Vagina (tissue), 2 donors: Measurements from ENCODE around the gene SLC44A3. TPM values are rescaled to one million over a fixed set of nuclear protein-coding genes. Genes with fewer than 3 reads are reported as not detected.

Experiments used
- DNase-seq, 2 donors: peaks; one replicate each; pipeline ENCODE4 v3.0.0-alpha.2; 2017; ENCODE audit errors: extremely low spot score in 2 of 2
- H3K27ac ChIP-seq: fragments of 200-600 bp; sonication (generic); one replicate; pipeline ENCODE4 v1.5.1; 2019
- H3K27me3 ChIP-seq: fragments of 200-600 bp; sonication (generic); one replicate; pipeline ENCODE4 v1.5.1; 2019
- H3K36me3 ChIP-seq, 2 donors: fragments of 200-600 bp; sonication (generic); one replicate each; pipeline ENCODE4 v1.5.1; 2017 to 2019
- H3K4me1 ChIP-seq: fragments of 200-600 bp; sonication (generic); one replicate; pipeline ENCODE4 v1.5.1; 2019
- H3K4me3 ChIP-seq, 2 donors: fragments of 200-600 bp; sonication (generic); 1 replicate in 1 of 2; 2 replicates in 1 of 2; pipeline ENCODE4 v1.5.1; 2016 to 2019
- H3K9me3 ChIP-seq: fragments of 200-600 bp; sonication (generic); one replicate; pipeline ENCODE4 v1.5.1; 2019
- POLR2A ChIP-seq, 2 donors: fragments of 450-650 bp; IDR thresholded peaks; one replicate each; pipeline ENCODE4 v1.6.1; 2017; ENCODE audit warnings: antibody characterized with exemption in 2 of 2, mild to moderate bottlenecking in 2 of 2, moderate library complexity in 2 of 2
- POLR2AphosphoS5 ChIP-seq, 2 donors: sonication (generic); formaldehyde crosslinking; IDR thresholded peaks; one replicate each; pipeline ENCODE4 v1.9.0; 2017; ENCODE audit warnings: antibody characterized with exemption in 2 of 2, mild to moderate bottlenecking in 2 of 2, low read depth in 1 of 2; ENCODE audit not compliant: insufficient read depth in 1 of 2
- intact Hi-C: fragments of 100-400 bp; cut with DNase I; formaldehyde crosslinking; loops from one replicate; pipeline ENCODE4 v1.15.1; 2023
- total RNA-seq: library from RNA; depleted of rRNA; stranded (reverse); fragments of >200 nt; gene quantifications from one replicate; pipeline ENCODE4 v1.2.3, GENCODE V29; 2016
- TF ChIP-seq, protein P1 (sequence below), 3 experiments: fragments of 450-650 bp in 2 of 3; fragments of 200-600 bp in 1 of 3; sonication (generic) in 1 of 3; IDR thresholded peaks; one replicate each; pipeline ENCODE4 v1.5.1; 2017 to 2019; ENCODE audit warnings: antibody characterized with exemption in 3 of 3, mild to moderate bottlenecking in 2 of 3, moderate library complexity in 2 of 3

The SLC44A3 gene
- total RNA-seq, 1 donor from 2014 or later = 6.6 TPM

DNA sequence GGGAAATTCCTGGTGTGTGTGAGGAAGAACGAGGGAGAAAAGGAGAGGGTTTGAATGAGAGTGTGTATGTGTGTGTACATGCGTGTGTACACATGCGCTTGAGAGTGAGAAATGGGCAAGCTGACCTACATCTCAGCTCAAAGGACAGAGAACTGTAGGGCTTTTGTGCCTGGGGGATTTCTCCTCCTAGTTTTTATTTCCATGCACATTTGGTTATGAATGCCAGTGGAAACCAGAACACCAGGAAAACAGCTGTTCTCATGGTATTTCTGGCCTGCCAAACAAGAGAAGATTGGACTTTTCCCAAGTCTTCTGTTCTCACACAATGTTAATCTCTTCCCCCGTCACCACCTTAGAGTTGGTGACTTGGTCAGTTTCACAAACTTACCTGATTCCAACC, 45.2 kb downstream of the SLC44A3 start:
- TF ChIP-seq, protein P1, sequence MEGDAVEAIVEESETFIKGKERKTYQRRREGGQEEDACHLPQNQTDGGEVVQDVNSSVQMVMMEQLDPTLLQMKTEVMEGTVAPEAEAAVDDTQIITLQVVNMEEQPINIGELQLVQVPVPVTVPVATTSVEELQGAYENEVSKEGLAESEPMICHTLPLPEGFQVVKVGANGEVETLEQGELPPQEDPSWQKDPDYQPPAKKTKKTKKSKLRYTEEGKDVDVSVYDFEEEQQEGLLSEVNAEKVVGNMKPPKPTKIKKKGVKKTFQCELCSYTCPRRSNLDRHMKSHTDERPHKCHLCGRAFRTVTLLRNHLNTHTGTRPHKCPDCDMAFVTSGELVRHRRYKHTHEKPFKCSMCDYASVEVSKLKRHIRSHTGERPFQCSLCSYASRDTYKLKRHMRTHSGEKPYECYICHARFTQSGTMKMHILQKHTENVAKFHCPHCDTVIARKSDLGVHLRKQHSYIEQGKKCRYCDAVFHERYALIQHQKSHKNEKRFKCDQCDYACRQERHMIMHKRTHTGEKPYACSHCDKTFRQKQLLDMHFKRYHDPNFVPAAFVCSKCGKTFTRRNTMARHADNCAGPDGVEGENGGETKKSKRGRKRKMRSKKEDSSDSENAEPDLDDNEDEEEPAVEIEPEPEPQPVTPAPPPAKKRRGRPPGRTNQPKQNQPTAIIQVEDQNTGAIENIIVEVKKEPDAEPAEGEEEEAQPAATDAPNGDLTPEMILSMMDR (IDR thresholded peaks at IDR 0.05) = no peak
- TF ChIP-seq POLR2A (IDR thresholded peaks at IDR 0.05) (no peak), POLR2AphosphoS5 (IDR thresholded peaks at IDR 0.05; ENCODE audit: insufficient read depth in 1 of 2, low read depth in 1 of 2) (no peak)
- no peak for DNase-seq
- intact Hi-C loops = no loop called here
- Histone ChIP-seq H3K4me3 (peak overlapping the region in 1 of 2 donors; percentile 10), H3K27me3 (no peaks in the 10 kb centered on the region), H3K9me3 (no peaks in the 10 kb centered on the region), H3K27ac (peak overlapping the region; percentile 97), H3K36me3 (no peaks in the 10 kb centered on the region), H3K4me1 (peaks cover 64% of the 10 kb centered on the region)

DNA sequence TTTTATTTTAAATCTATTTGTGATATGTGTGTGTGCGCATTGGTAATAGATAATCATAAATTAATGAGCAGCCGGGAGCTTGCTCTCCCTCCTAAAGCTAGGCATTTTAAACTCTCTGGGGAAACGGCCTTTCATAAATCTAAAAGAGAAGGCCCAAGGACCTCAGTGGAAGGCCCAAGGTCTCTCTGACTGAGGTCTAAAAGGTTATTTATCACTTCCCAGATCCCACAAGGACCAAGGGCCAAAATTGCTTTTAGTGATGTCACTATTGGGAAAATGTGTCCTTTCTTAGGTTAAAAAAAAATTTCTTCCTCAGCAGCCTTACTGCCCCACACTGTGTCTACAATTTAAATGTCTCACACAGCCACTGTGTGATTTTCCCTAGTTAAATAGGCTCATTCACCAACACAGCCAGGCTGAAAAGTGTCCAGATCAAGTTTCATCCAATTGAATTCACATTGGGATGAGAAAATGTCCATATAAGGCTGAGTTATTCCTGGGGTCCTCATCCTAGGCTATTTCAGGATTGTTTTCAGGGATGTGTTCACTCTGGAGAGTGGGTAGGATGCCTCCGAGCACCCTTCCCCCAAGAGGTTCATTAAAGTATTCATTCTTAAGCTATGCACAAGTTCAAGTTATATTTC, 46.1 kb downstream of the SLC44A3 start:
- peak overlapping the region; percentile 97 for H3K27ac ChIP-seq
- H3K36me3 ChIP-seq = no peaks in the 10 kb centered on the region
- TF ChIP-seq POLR2AphosphoS5 (IDR thresholded peaks at IDR 0.05; ENCODE audit: insufficient read depth in 1 of 2, low read depth in 1 of 2) (no peak), POLR2A (IDR thresholded peaks at IDR 0.05) (no peak)
- TF ChIP-seq, protein P1 (IDR thresholded peaks at IDR 0.05) = no peak
- intact Hi-C loops = no loop called here
- DNase-seq = no peak
- no peaks in the 10 kb centered on the region for H3K9me3 ChIP-seq
- no peaks in the 10 kb centered on the region for H3K27me3 ChIP-seq
- H3K4me3 ChIP-seq = no peak overlapping the region
- H3K4me1 ChIP-seq = peaks cover 54% of the 10 kb centered on the region

DNA sequence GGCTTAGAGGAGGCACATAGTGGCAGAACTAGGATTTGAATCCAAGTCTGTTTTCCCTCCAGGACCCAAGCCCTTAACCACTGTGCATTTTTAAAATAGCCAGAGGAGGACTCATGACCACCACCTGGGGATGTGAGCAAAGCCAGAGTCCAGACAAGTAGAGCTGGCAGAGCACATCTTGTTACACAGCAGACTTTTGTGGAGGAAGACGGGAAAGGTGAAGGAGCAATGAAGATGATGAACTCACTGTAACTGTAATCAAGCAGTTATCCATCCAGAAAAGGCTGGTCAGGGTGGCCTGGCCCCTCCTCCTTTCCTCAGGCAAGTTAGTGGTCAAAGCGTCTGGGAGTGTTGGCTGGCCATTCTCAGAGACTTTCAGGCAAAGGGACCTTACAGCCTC, 50.9 kb downstream of the SLC44A3 start:
- H3K9me3 ChIP-seq = no peaks in the 10 kb centered on the region
- no peak for TF ChIP-seq POLR2A (IDR thresholded peaks at IDR 0.05)
- TF ChIP-seq, protein P1 (IDR thresholded peaks at IDR 0.05) = no peak
- no peak for TF ChIP-seq POLR2AphosphoS5 (IDR thresholded peaks at IDR 0.05; ENCODE audit: insufficient read depth in 1 of 2, low read depth in 1 of 2)
- no peak for DNase-seq
- no peaks in the 10 kb centered on the region for H3K36me3 ChIP-seq
- H3K27ac ChIP-seq = no peak overlapping the region
- no peaks in the 10 kb centered on the region for H3K27me3 ChIP-seq
- no peak overlapping the region for H3K4me3 ChIP-seq
- peaks cover 44% of the 10 kb centered on the region for H3K4me1 ChIP-seq
- intact Hi-C loops = no loop called here

DNA sequence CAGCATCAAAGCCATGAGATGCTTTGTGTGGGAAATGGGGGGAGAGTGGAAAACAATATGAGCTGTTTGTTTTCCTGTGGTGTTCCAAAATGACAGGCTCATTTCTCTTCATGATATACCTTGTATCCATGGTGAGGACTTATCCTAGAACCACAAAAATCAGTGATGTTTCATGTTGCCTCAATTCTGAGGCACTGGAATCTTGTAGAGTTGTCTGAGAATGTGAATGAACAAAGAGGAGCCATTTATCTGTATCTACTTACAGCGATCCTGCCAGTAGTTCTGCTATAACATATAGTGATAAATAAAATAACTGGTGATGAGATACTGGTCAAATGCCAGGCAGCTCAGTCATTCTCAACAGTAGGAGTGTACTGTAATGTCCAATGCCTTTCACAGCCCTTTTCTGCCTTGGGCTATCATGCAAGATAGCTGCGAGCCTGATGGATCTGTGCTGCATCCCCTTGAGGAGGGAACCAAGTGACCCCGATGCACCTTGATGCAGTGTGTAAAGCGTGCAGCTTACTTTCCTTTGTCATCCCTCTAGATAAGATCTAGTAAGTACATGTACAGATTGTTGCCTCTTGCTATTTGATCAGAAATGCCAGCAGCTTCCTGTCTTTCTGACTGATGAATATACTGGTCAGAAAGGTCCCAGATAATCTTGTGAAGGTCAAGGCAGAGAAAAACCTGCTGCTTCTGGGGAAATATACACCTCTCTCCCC, 52.8 kb downstream of the SLC44A3 start:
- Histone ChIP-seq H3K4me3 (no peak overlapping the region), H3K4me1 (peaks cover 46% of the 10 kb centered on the region), H3K27me3 (no peaks in the 10 kb centered on the region), H3K27ac (peak overlapping the region; percentile 70), H3K36me3 (no peaks in the 10 kb centered on the region), H3K9me3 (no peaks in the 10 kb centered on the region)
- TF ChIP-seq POLR2A (IDR thresholded peaks at IDR 0.05) = no peak
- TF ChIP-seq, protein P1 (IDR thresholded peaks at IDR 0.05) = no peak
- TF ChIP-seq POLR2AphosphoS5 (IDR thresholded peaks at IDR 0.05; ENCODE audit: insufficient read depth in 1 of 2, low read depth in 1 of 2) = no peak
- no peak for DNase-seq
- intact Hi-C loops = no loop called here
